ENCODE data around the gene STK17A. TPM values are rescaled to one million over a fixed set of nuclear protein-coding genes. Genes with fewer than 3 reads are reported as not detected.

The STK17A gene
- 62.0 TPM for polyA plus RNA-seq (2013, experiment 1 of 2; ENCODE audit: insufficient read length)
- polyA plus RNA-seq (2013, experiment 2 of 2; ENCODE audit: insufficient read length) = 53.8 TPM

GRCh38 chr7:43582503-43583423 is at the start of gene STK17A:
STK17A (plus strand) TSS chr7:43583108; CDS start chr7:43583244, 136 bp downstream.
- peak; percentile 87 for DNase-seq

- DNase-seq = peak; percentile 73
These were observed 49.0 kb upstream of the STK17A start for GRCh38 chr7:43533801-43534479.

GRCh38 chr7:43535031-43535451 is 47.9 kb upstream of the STK17A start:
- DNase-seq = peak; percentile 72

DNA sequence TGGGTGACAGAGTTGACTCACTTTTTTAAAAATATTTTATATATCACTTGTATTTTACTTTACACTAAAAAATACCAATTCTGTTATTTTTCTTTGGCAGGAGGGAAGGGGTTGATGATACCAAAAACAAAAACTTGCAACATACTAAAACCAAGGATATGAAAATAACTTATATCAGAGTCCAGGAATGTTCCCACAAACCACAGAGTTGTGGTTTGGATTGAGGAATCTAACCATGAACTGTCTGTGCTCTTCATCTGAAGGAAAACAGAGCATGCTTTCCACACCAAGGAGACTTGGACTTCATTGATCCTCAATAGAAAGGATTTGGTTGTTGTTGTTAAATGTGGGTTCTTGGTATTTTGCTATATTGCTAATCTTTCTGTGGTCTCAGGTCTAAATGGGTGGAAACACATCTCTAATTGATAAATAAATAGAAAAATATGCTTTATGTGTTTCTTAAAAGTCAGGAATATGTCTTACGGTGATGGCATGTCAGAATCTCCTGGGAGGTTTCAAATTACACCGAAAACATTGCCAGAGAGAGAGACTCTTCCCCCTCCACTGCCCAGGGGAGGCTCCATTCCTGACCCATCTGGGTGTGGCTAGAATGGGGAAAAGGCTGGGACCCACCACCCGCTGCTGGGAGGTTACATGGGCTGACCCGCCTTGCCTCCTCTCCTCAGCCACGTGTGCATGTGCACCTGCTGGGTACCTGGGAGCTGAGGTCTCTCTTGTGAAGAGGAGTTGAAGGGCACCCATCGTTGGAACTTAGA is 46.9 kb upstream of the STK17A start:
- DNase-seq = peak; percentile 97

DNA sequence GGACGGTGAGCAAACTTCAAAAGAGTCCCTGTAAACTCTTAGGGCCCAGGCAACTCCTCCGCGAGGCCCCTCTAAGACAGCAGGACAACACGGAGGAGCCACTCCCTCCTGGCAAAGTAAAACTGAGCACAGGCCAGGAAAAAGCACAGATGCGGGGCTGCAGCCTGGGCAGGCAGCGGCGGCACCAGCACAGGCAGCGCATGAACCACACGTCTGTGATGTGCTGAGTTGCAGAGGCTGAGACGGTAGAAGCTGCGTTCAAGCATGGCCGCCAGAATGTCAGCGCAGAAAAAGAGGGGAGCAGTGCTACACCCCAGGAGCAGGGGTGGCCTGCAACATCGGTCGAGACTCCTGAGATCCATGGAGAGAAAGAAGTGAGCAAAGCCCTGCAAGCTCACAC is 46.1 kb upstream of the STK17A start:
- DNase-seq = no peak

DNA sequence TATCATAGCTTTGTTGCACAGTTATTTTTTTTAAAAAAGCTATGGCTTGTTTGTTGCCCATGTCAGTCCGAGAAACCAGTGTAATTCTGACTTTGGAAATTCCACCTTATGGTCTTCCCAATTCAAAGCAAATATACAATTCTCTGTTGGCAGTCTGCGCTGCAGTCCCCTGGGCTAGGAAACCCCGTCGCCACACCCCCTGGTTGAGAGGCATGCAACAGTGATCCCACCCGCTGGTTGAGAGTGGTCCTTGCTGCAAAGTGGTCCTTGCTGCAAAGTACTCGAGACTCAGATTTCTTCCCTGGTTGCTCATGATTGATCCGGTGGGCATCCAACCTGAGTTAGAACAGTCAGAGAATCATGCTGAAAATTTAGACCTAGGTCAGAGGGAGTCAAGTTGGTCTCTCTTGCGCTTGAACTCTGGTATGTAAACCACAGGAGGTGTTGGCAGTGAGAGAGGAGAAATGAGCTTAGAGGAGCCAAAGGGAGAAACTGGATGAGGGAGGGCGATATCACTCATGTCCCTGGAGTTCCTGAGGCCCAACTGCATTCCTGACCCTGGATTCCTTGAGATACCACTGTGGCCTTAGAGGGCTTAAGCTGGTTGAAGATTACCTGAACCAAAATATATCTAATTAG is 45.0 kb upstream of the STK17A start:
- peak; percentile 53 for DNase-seq

DNA sequence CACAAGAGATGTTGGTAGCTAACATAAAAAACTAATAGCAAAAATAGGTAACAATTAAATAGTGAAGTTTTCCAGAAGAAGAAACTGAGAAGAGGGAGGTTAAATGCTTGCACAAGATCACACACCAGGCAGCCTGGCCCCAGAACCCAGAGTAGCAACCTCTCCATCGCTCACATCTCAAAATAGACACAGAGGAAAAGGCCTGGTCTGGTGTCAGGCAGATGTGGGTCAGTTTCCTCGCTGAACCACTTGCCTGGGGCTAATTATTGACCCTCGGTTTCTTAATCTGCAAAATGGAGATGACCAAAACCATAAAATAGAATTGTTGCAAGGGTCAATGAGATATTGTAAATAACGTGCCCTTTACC is 44.5 kb upstream of the STK17A start:
- DNase-seq = no peak

GRCh38 chr7:43540471-43540870 is 42.4 kb upstream of the STK17A start:
- DNase-seq = no peak

- DNase-seq = no peak
These were observed 40.2 kb upstream of the STK17A start for GRCh38 chr7:43542716-43543115.

DNA sequence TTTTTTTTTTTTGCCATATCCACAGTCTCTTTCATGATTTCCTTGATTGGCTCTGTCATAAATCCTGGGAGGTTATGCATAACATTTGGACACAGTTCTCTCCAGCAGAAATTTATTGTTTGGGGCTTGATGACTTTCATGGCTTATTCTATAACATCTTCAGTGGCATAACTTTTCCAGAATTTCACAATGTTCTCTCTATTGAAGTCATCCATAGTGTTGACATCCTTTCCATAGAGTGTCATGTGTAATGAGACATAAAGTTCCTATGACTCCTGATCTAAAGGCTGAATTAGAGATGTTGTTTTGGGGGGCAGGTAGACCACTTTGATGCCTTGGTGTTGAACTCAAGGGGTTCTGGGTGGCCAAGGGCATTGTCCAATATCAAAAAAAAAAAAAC is 36.7 kb upstream of the STK17A start:
- no peak for DNase-seq

- DNase-seq = no peak
These were observed 32.5 kb upstream of the STK17A start for GRCh38 chr7:43550427-43550826.

DNA sequence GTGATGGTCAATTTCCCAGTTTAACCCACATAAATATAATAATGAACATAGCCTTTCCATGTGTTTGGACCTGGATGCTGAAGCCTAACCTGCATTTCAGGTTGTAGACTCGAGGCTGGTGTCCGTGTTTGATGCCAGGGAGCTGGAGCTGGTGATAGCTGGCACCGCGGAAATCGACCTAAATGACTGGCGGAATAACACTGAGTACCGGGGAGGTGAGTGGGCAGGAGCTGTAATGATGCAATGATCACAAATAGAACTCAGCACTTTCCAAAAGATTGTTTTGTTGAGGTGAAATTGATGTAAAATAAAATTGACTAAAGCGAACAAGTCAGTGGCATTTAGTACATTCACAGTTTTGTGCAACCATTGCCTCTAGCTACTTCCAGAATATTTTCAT is 30.8 kb upstream of the STK17A start:
- no peak for DNase-seq

GRCh38 chr7:43553999-43554398 is 28.9 kb upstream of the STK17A start:
- peak; percentile 59 for DNase-seq

DNA sequence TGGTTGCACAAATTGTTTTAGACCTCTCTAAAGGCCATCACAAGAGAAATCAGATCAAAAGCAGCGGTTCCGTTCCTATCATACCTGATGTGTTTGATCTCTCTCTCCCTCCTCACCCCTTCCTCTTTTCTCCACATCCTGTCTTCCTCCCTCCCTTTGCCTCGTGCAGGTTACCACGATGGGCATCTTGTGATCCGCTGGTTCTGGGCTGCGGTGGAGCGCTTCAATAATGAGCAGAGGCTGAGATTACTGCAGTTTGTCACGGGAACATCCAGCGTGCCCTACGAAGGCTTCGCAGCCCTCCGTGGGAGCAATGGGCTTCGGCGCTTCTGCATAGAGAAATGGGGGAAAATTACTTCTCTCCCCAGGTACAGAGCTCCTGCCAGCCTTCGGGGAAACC is 28.5 kb upstream of the STK17A start:
- no peak for DNase-seq

DNA sequence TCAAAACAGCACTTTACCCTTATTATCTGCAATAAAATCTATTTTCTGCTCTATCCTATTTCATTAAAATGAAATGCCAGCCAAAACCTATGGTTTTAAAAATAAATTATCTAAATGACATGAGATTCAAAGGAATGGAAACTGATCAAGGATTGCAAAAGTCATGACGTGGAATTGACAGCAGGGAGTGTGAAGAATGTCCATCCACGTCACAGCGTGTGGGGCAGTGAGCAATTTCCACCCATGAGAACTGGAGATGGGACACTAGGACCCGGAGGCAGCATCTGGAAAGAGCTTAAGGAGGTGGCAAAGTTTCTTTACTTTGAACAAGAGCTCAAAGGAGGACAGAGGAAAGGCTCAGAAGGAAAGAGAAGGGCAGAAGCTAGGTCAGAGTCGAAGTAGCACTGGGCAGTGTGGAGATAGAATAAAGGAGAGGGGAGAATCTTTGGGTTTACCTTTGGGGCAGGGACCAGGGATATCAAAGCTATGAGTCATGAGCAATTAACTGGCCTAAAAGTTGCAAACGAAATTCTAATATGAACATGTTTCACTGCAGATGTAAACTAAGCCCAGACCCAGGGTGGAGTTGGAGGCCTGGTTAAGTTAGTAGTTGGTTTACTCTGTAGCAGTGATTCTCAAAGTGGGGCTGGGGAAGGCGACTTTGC is 24.9 kb upstream of the STK17A start:
- no peak for DNase-seq

DNA sequence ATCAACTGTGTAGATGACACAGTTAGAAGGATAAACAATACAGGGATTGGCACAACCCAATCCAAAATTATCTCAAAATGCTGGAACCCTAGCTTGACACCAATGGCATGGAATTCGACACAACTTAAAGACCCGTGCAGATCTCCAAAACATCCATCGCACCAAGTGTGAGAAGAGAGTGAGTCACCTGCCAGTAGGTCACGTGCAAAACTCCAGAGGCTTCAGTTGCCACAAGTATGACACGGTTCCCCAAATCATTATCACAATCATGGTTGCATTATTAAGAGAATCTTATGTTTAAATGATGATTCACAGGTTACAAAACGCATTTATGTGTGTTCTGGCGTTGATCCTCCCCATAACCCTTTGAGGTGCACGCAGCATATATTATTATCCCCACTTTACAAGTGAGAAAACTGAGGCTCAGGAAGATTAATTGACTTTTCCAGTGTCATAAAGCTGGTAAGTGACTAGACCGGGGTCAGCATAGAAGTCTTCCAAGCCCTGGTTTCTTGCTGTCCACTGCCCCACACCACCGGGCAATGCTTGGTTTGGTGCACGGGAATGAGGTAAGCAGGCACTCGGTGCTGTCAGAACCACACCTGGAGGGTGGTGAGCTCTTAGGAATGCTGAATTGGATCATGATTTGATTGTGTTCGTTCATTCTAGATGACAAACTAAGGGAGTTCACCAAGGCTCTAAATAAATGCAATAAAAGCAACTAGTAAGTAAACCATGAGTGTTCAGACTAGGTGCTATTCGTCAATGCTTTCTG is 23.6 kb upstream of the STK17A start:
- no peak for DNase-seq

- DNase-seq = no peak
These were observed 23.0 kb upstream of the STK17A start for GRCh38 chr7:43559946-43560335.

DNA sequence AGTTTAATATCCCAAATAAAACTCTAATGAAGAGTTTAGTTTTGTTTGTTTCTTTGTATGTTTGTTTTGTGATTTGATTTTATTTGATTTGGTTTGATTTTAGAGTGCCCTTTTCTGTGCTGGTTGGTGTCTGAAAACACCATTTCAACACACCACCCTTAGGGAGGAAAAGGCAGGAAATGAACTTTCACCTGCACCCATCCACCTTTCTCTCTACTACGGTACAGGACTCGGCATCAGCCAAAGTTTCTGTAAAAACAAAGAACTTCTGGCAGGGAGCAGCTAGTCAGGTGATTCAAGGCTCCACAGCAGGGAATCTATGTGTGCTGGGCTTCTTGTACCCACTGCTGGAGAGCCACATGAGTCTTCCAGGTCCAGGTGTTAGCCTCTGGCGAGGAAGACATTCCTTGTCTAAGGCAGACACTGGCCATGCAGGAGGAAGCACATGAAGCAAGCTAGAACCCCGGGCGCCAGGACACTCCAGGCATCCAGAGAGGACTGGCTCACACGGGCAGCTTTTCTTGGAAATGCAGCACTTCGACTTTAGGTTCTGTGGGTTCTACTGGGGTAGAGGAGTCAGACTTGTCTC is 22.1 kb upstream of the STK17A start:
- no peak for DNase-seq

DNA sequence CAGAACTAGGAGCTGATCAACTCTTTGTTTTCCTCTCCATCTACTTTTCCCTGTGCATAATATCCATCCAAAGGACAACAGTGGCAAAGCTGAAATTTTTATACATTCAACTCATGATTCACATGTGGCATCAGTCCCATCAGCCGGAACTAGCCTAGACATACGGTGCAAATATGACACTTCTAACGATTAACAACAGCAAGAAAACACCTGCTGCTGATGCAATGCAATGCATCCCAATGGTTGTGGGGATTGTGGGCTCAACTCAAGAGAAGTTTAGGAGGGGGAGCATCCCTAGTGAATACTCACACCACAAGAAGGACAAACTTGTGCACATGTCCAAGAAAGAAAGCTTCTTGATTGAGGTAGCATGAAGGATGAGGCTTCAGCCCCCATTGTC is 20.5 kb upstream of the STK17A start:
- DNase-seq = no peak

DNA sequence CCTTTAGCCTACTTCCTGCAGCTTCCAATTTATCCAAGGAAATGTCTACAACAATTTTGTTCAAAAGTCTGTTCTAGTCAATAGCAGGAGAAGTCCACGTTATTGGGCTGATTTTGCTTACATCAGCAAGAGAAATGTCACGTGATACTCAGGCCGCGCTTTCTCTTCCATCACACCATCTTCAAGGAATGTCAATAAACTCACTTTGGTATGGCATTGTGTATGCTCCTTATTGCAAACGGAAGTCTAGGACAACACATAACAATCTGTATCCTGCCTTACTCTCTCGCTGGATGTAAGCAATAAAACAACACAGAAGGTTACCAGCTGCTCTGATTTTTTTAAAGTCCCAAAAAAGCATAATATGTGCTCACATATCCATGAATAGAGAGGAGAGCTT is 17.1 kb upstream of the STK17A start:
- DNase-seq = peak; percentile 63

- DNase-seq = peak; percentile 44
These were observed 14.4 kb upstream of the STK17A start for GRCh38 chr7:43568529-43568928.

All from fibroblast of skin of back (primary cell).